Right renal cortex interstitium (tissue), 3 donors: ENCODE results near the gene TRIM71. TPM values are rescaled to one million over a fixed set of nuclear protein-coding genes. Genes with fewer than 3 reads are reported as not detected.
"Not testable (repeated sequence)": the region's sequence is repeated elsewhere in the genome, so short reads cannot be mapped to it uniquely, and the experiment has no call there.

Source experiments
- DNase-seq, 3 donors: peaks; one replicate each; pipeline ENCODE4 v3.0.0-alpha.2; 2013; ENCODE audit warnings: low read depth in 3 of 3, low spot score in 2 of 3
- polyA plus RNA-seq, 3 donors: library from polyadenylated mRNA; unstranded; fragments of 120-200 nt; gene quantifications; one replicate each; pipeline ENCODE4 v1.2.1, GENCODE V29; 2013; ENCODE audit not compliant: insufficient read length in 3 of 3

Gene TRIM71
- polyA plus RNA-seq, 3 donors: 6.0 to 7.4 (median 7.3) TPM

DNA sequence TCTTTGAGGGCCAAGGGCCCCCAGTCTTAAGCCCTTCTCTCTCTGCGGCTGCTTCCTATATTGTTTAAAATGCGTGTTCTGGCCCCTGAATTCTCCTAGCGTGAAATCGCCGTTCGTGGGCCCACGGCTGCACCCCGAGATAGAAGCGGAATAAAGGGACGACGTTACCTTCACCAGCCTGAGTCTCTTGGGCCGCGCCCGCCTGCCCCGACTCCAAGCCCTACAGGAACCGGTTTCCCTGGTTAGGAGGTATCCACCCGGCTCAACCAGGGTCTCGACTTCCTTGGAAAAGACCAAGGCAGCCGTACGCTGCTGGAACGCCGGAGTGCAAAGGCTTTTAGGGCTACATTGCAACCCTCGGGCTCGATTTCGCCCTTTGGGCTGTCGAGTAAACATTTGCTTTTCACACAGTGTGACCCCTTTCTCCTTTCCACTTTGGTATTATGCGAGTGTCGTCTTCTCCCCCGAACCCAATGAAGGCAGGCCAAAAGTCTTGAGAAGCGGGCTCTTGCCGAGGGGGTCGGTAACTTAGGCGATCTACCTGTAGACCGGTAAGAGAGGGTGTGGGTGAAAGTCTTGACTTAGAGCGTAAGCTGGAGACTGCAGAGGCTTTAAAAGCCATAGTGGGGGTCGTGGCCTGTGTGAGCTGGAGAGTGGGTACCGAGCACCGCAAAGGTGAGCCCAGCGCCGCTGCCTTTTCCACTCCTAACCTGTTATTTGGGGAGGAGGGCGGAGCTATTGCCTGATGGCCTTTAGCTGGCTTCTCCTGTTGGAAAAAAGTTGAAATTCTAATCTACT lies 2.0 kb downstream of the TRIM71 start:
- DNase-seq: no peak

DNA sequence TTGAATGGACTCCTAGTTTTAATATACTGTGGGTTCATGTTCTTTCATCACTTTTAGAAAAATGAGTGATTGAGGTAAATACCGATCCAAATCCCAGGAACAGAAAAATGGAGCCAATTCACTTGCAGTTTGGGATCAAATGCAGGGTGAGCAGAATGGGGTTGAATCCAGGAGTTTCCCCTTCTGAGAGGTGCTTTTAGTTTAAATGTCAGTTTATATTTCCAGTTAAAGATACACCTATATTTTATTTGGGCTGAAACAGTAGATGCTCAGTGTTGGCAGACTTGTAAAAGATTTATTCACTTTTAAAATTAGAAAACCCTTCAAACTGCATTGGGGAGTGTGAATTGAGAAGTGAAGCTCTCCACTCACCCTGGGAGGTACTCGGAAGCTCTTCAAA lies 2.6 kb downstream of the TRIM71 start:
- DNase-seq: no peak

- DNase-seq: no peak
These were observed 3.3 kb downstream of the TRIM71 start for GRCh38 chr3:32820971-32821685.

GRCh38 chr3:32821686-32822296 lies 4.0 kb downstream of the TRIM71 start:
- DNase-seq: no peak

DNA sequence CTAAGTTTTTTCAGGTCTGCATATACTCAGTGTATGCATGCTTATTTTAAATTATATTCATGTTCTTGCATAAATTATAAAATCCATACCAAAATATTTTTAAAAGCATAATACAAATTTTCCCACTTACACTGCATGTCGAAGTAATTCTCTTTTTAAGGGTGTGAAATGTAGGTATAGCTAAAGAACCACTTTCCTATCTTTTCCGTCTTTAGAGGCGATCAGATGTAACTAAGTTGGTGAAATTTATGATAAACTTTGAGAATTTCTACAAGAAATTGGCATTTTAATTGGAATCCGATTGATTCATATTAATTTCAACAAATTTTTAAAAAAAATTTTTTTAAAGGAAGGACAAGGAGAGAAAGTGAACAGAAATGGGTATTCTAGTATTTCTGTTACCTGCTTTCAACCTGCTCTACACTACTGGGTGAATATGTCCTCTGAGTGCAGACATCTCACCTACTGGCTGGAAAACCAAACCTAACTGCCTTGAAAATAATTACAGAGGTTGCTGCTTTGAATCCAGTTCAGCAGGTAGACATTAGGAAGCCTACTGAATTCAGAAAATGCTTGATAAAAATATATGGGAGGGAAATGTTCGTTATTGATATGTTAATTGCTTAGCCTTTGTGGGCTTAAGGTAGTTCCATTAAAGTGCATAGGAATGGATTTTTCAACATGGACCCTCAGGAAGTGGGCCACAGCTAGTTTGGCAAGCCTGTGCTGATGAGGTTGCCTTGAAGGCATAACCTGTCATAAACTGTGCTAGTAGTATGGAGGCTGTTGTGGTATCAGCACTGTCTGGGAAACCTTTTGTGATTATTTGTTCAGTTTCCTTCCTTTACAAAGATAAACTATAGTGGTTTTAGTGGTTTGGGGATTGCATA lies 5.1 kb downstream of the TRIM71 start:
- DNase-seq: no peak

DNA sequence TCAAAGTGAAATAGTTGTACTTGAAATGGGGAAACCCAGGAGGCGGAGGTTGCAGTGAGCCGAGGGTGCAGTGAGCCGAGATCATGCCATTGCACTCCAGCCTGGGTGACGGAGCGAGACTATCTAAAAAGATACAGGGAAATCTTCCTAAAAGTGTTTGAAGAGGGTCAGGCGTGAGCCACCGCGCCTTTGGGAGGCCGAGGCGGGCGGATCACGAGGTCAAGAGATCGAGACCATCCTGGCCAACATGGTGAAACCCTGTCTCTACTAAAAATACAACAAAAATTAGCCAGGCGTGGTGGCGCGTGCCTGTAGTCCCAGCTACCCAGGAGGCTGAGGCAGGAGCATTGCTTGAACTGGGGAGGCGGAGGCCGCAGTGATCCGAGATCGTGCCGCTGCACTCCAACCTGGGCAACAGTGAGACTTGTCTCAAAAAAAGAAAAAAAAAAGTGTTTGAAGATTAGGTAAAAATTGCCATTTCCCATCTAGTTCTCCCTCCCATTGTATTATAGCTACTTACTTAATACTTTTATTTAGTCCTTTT lies 5.9 kb downstream of the TRIM71 start:
- not testable (repeated sequence) for DNase-seq

GRCh38 chr3:32825601-32826375 lies 8.0 kb downstream of the TRIM71 start:
- no peak for DNase-seq

DNA sequence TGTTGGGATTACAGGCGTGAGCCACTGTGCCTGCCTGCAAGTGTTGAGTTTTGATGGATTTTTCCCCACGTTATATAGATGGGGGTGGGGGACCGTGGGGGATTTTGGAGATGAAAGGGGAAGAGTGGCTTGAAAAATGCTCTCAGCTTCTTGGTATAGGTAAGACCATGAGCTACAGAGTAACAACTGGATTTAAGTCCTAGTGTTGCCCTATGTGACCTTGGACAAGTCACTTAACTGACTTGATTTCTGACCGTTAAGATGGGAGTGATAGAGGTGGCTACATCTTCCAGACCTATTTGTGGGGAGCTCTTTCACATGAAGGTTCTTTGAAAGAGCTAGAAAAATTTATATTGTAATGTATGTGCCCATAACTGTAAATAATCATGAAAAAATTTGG lies 13.3 kb downstream of the TRIM71 start:
- DNase-seq: no peak

GRCh38 chr3:32831791-32832190 lies 14.0 kb downstream of the TRIM71 start:
- no peak for DNase-seq

GRCh38 chr3:32832193-32832592 lies 14.4 kb downstream of the TRIM71 start:
- DNase-seq: no peak

DNA sequence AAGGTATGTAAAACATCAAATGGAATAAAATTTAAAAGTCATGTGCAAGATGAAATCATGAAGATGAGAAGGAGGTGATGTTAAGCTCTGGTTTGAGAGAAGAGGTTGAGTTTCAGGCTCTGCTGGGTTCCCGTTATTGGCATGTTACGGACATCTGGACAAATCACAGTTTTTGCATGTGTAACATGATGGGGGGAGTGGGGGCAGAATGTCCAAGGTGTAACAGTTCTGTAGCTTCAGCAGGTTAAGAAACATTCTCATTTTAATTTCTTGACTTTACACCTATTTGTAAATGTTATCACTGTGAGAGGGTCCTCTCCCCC lies 17.2 kb downstream of the TRIM71 start:
- DNase-seq: no peak

DNA sequence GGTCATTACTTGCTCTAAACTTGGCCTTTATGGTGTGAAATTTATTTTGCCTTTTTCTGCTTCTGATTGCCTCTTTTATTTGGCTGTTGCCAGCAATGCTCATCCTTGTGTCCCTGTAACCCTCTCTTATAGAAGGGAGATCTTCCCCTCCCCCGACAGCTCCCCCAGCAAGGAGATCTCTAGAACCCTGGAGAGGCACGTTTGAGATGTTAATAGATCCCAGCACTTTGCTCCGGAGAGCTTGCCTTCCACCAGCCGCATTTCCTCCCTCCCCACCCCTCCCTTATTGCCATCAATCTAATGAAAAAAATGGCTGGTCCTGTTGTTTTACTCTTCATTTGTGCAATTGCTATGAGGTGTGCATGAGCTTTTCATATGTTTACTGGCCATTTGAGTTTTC lies 18.2 kb downstream of the TRIM71 start:
- DNase-seq: no peak

DNA sequence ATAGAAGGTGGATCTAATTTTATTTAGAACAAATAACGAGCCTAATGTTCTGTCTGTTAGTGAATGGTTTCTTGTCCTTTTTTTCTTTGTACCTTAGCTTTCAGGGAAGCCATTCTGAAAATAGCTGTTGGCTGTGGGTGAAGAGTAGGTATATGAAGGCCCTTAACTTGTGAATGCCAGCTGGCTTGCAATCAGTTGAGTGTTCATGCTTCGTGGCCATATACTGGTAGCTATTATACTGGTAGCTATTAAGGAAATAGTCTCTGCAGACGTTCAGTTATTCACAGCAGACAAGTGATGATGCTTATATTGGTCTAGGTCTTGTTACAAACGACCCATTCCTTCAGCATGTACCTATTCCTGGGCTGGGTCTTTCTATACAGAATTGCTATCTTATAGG lies 18.8 kb downstream of the TRIM71 start:
- DNase-seq: no peak

GRCh38 chr3:32837366-32837765 lies 19.6 kb downstream of the TRIM71 start:
- DNase-seq: no peak

GRCh38 chr3:32837789-32838188 lies 20.0 kb downstream of the TRIM71 start:
- DNase-seq: no peak

DNA sequence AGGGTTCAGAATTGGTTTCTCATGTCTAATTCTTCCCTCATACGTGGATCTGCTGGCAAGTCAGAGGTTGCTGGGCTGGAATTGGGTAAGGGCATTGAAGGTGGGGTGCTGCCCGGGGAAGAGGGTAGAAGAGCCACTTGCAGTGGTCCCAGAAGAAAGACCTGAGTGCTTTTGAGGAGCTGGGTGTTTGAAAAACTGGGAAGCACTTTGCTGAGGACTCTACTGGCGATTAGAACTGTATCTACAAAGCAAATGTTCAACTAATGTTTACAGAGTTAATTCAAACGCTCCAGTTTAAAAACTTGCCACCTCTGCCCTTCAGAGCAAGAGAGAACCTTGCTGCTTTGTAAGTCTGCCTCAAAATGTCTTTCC lies 21.9 kb downstream of the TRIM71 start:
- DNase-seq: no peak

GRCh38 chr3:32840086-32840841 lies 22.5 kb downstream of the TRIM71 start:
- no peak for DNase-seq

- no peak for DNase-seq
These were observed 23.5 kb downstream of the TRIM71 start for GRCh38 chr3:32841341-32841740.

- DNase-seq: no peak
These were observed 24.2 kb downstream of the TRIM71 start for GRCh38 chr3:32841867-32842470.
